AG04450 (cell line): ENCODE data around the gene PLAC9. TPM values are rescaled to one million over a fixed set of nuclear protein-coding genes. Genes with fewer than 3 reads are reported as not detected.

Source experiments
- CTCF ChIA-PET: fragments of 300-600, 350-600 bp; formaldehyde crosslinking; extraction: SDS; loops from one replicate; lab custom pipeline; 2022; ENCODE audit warnings: antibody characterized with exemption, inconsistent platforms; lab: Charles Lee
- POLR2A ChIA-PET: fragments of 350-600 bp; formaldehyde crosslinking; extraction: SDS; loops from one replicate; lab custom pipeline; 2021; ENCODE audit warnings: antibody characterized with exemption, inconsistent platforms; lab: Yijun Ruan, JAX
- DNase-seq: peaks from one replicate; pipeline ENCODE4 v3.0.0-alpha.2; 2011; ENCODE audit warnings: low read depth, low spot score
- H3K27ac ChIP-seq: one replicate; pipeline ENCODE4 v1.5.1; 2012; ENCODE audit warnings: low read depth, low read length, control low read depth
- H3K27me3 ChIP-seq: one replicate; pipeline ENCODE4 v1.6.0; 2012; ENCODE audit warnings: low read length; ENCODE audit not compliant: control insufficient read depth, insufficient read depth
- H3K4me3 ChIP-seq: 2 replicates; pipeline ENCODE4 v1.5.1; 2011; ENCODE audit warnings: mild to moderate bottlenecking, low read depth, low read length, control low read depth
- H3K9me3 ChIP-seq: 2 replicates; pipeline ENCODE4 v1.5.1; 2012; ENCODE audit warnings: low read length; ENCODE audit not compliant: control insufficient read depth, insufficient read depth
- polyA plus RNA-seq: library from polyadenylated mRNA; depleted of rRNA; stranded (reverse); fragments of >200 nt; gene quantifications from 2 replicates; pipeline ENCODE4 v1.2.3, GENCODE V29; 2011
- TF ChIP-seq, protein P1 (sequence below): IDR thresholded peaks from 2 replicates; pipeline ENCODE4 v1.5.1; 2011; ENCODE audit warnings: low read depth, low read length, control low read depth, inconsistent platforms

PLAC9 gene
- polyA plus RNA-seq, 1 experiment = 11.5 TPM

DNA sequence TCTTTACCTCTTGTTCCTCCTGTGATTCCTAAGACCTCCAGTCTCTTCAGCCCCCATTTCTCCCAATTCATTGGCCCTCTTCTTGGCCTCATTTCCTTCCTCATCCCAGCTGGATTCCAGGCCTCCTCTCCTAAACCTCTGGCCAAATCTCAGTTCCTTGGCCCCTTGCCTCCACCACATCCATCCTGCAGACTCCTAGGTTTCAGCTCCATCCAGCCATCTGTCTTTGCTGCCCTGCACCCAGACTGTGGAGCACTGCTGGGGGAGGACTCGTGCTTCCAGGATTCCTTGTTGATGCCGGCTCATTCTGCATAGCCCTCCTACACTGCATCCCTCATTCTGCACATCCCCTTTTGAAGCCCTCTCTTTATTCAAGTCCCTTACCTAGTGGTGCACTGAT, 6.7 kb downstream of the PLAC9 start:
- no peaks in the 10 kb centered on the region for H3K9me3 ChIP-seq
- H3K27me3 ChIP-seq = no peaks in the 10 kb centered on the region
- no peak for DNase-seq
- H3K4me3 ChIP-seq = no peak overlapping the region
- no peak overlapping the region for H3K27ac ChIP-seq
- POLR2A ChIA-PET = interaction anchor here (0.7 kb wide), 1 partner anchor 8 kb away, joined by 9 read pairs; no protein-coding TSS in a partner anchor
- TF ChIP-seq, protein P1, sequence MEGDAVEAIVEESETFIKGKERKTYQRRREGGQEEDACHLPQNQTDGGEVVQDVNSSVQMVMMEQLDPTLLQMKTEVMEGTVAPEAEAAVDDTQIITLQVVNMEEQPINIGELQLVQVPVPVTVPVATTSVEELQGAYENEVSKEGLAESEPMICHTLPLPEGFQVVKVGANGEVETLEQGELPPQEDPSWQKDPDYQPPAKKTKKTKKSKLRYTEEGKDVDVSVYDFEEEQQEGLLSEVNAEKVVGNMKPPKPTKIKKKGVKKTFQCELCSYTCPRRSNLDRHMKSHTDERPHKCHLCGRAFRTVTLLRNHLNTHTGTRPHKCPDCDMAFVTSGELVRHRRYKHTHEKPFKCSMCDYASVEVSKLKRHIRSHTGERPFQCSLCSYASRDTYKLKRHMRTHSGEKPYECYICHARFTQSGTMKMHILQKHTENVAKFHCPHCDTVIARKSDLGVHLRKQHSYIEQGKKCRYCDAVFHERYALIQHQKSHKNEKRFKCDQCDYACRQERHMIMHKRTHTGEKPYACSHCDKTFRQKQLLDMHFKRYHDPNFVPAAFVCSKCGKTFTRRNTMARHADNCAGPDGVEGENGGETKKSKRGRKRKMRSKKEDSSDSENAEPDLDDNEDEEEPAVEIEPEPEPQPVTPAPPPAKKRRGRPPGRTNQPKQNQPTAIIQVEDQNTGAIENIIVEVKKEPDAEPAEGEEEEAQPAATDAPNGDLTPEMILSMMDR = no peak
- CTCF ChIA-PET = interaction anchor here (0.9 to 1.1 kb wide), 2 partner anchors 80 to 84 kb away, joined by 3 to 4 read pairs; no protein-coding TSS in a partner anchor

DNA sequence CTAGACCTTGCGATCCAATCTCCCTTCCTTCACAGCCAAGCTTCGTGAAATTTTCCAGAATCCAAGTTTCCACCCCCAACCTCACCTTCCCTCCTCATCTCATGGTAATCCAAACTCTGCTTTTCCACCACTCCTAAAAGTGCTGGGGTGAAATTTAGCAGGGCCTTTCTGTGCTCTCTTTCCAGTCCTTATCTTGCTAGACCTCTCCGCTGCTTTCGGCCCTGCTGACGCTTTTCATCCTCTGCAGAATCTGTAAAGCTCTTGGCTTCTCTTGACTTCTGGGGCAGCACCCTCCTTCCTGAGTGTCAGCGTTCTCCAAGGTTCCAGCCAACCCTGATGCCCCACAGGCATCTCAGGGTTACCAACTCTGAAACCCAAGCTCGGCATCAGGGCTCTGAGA, 7.7 kb downstream of the PLAC9 start:
- Histone ChIP-seq H3K27me3 (no peaks in the 10 kb centered on the region), H3K9me3 (no peaks in the 10 kb centered on the region), H3K27ac (no peak overlapping the region), H3K4me3 (no peak overlapping the region)
- TF ChIP-seq, protein P1 = no peak
- no peak for DNase-seq
- ChIA-PET POLR2A (no interaction called here), CTCF (interaction anchor here (0.9 kb wide), 1 partner anchor 83 kb away, joined by 3 read pairs; no protein-coding TSS in a partner anchor)

DNA sequence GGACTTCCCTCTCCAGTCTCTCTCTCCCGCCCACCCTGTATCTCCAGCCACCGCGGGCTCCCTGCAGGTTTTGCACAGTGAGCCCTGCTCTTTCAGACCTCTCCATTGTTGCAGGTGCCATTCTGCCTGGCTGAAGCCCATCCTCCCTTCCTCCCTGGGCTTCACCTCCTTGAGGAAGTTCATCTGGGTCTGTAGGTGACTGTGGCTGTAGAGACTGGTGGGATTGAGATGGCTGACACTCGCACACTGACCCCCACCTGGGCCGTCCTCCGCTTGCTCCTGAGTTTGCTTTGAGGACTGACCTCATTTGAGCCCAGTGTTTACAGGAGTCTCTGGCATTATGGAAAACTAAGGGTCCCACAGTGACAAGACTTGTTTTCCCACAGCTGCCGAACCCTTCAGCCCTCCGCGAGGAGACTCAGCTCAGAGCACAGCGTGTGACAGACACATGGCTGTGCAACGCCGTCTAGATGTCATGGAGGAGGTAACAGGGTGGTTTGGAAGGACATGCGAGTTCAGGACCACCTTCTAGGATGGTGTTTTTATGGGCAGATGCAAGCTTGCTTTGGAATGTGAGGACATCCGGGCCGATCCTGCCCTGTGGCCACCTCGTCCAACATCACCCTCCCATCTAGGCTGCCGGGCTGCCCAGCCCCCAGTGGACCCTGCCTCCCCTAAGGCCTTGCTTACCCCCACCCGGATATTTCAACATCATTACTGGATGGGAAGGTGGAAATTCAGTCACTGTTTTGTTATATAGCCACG, 9.3 kb downstream of the PLAC9 start:
- DNase-seq = no peak
- POLR2A ChIA-PET = no interaction called here
- TF ChIP-seq, protein P1 = no peak
- Histone ChIP-seq H3K9me3 (no peaks in the 10 kb centered on the region), H3K27ac (no peak overlapping the region), H3K27me3 (no peaks in the 10 kb centered on the region), H3K4me3 (no peak overlapping the region)
- CTCF ChIA-PET = interaction anchor here (3.7 to 3.9 kb wide), 2 partner anchors 11 to 80 kb away, joined by 27 to 73 read pairs; no protein-coding TSS in a partner anchor

DNA sequence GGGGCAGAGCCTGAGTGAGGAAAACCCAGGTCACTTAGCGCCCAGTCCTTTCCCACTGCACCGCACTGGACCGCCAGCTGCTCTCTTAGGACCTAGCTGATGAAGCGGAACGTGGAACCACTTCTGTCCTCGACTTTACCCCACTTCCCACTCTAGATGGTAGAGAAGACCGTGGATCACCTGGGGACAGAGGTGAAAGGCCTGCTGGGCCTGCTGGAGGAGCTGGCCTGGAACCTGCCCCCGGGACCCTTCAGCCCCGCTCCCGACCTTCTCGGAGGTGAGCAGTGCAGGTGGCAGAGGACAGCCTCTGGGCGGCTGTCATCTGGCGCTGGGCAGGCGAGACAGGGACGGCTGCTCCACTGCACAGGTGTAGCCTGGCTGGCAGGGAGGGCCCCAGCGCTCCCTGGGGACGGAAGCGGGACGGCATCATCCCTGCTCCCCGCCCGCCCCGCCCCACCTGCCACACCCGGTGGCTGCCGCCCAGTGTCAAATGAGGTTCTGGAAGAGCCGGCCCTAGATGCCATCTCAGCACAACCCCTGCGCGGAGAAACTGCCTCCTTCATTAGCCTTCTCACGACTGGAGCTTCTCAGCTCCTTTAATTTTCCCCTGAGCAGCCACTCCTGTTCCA, 11.7 kb downstream of the PLAC9 start:
- TF ChIP-seq, protein P1 = no peak
- DNase-seq = no peak
- POLR2A ChIA-PET = interaction anchor here (0.6 to 1.3 kb wide), 2 partner anchors 60 to 175 kb away, joined by 3 to 4 read pairs; no protein-coding TSS in a partner anchor
- CTCF ChIA-PET = interaction anchor here (0.6 to 3.9 kb wide), 21 partner anchors 9 to 138 kb away, joined by 3 to 73 read pairs (median 4); partner anchors contain the start of gene PLAC9
- no peak overlapping the region for H3K27ac ChIP-seq
- H3K4me3 ChIP-seq = no peak overlapping the region
- H3K27me3 ChIP-seq = no peaks in the 10 kb centered on the region
- H3K9me3 ChIP-seq = no peaks in the 10 kb centered on the region
